Stomach smooth muscle (tissue), 2 donors: ENCODE measurements around the gene BMP6.

Source experiments
- H3K27ac ChIP-seq: one replicate; pipeline ENCODE4 v1.7.0; 2013; ENCODE audit warnings: mild to moderate bottlenecking, low read length, inconsistent platforms
- H3K27me3 ChIP-seq, 2 donors: one replicate each; pipeline ENCODE4 v1.7.0; 2013; ENCODE audit warnings: low read length in 2 of 2; ENCODE audit not compliant: insufficient read depth in 2 of 2, control insufficient read depth in 1 of 2
- H3K36me3 ChIP-seq, 2 donors: one replicate each; pipeline ENCODE4 v1.7.0; 2013; ENCODE audit warnings: low read length in 2 of 2; ENCODE audit not compliant: control insufficient read depth in 2 of 2, insufficient read depth in 2 of 2
- H3K4me1 ChIP-seq: one replicate; pipeline ENCODE4 v1.7.0; 2013; ENCODE audit warnings: low read length; ENCODE audit not compliant: control insufficient read depth, insufficient read depth
- H3K4me3 ChIP-seq, 2 donors: one replicate each; pipeline ENCODE4 v1.7.0; 2013; ENCODE audit warnings: low read length in 2 of 2
- H3K9ac ChIP-seq, 2 donors: one replicate each; pipeline ENCODE4 v1.7.0; 2013; ENCODE audit warnings: low read length in 2 of 2, mild to moderate bottlenecking in 1 of 2
- H3K9me3 ChIP-seq, 2 donors: one replicate each; pipeline ENCODE4 v1.7.0; 2013; ENCODE audit warnings: low read length in 2 of 2; ENCODE audit not compliant: control insufficient read depth in 2 of 2
- donor health status: healthy.
- donor health status: Pancreatic carcinoma.

Gene BMP6

DNA sequence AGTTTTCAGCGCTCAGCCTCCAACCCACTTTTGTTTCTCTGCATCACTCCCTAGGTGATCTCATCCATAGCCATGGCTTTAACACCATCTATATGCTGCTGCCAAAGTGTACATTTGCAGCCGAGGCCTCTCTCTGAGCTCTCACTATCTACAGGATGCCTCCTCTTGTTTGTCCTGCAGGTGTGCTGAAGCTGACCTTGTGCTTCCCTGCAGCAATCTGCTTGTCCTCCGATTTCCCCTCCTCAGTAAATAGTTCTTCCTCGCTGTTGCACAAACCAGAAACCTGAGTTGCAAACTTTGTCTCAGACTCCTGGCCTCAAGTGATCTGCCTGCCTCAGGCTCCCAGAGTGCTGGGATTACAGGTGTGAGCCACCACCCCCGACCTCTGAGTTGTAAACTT is 188.4 kb downstream of the BMP6 start:
- no peaks in the 10 kb centered on the region for H3K27me3 ChIP-seq
- no peak overlapping the region for H3K4me3 ChIP-seq
- no peak overlapping the region for H3K9ac ChIP-seq
- H3K4me1 ChIP-seq = peaks cover 14% of the 10 kb centered on the region
- no peaks in the 10 kb centered on the region for H3K9me3 ChIP-seq
- H3K27ac ChIP-seq = no peak overlapping the region
- no peaks in the 10 kb centered on the region for H3K36me3 ChIP-seq

DNA sequence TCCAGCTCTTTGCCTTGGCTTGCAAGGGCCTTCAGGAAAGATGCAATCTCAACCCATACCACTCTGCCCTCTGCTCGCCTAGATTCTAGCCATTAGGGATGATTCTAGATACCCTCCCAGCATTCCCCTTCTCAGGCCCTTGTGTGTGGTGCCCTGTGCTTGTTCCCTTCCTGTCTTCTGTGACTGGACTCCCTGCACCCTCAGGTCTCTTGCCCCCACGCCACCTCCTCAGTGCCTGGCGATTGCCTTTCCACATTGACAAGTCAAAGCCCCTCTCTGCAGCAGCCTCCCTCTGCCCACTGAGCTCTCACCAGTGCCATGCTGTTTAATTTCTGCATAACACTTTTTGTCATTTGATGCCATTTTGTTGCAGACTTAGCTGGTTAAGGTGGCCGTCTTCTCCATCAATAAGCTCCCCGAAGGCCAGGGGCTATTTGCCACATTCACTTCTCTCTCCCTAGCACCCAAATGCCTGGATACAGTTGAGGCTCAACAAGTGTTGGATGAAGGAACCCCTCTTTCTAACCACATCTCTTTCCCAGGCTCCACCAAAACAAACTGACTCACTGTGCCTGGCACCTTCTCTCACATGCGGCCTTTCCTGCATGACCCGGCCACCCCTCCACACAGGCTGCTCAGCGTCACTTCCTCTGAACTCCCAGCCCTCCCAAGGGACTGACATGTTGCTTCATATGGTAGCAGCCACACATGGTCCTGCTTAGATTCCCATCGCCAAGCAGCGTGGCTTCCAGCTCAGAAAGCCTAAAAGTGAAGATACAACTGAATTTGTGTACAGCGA is 189.3 kb downstream of the BMP6 start:
- Histone ChIP-seq H3K27me3 (peaks cover 0 to 5% of the 10 kb centered on the region in 2 donors), H3K27ac (no peak overlapping the region)

DNA sequence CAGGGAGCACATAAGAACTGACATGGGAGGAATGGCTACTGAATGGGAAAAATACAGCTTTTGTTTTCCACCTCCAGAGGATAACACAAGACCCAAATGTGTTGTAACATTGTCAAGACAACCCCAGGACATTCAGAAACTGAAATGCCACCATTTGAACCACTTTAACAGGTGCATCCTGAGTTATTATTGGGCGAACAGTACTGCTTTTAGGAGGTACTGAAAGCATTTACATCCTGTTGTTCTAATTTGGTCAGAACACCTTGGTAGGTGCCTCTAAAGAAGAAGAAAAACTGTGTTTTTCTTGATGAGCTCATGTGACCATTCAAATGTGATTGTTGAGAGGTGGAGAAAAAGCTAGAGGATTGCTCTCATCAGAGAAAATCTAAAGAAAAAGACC is 191.1 kb downstream of the BMP6 start:
- no peaks in the 10 kb centered on the region for H3K36me3 ChIP-seq
- H3K9me3 ChIP-seq = no peaks in the 10 kb centered on the region
- H3K4me1 ChIP-seq = peaks cover 2% of the 10 kb centered on the region
- no peak overlapping the region for H3K27ac ChIP-seq
- H3K9ac ChIP-seq = no peak overlapping the region
- peaks cover 0 to 5% of the 10 kb centered on the region in 2 donors for H3K27me3 ChIP-seq
- no peak overlapping the region for H3K4me3 ChIP-seq

More for the DNA sequence above, 189.3 kb downstream of the BMP6 start:
- peaks cover 9% of the 10 kb centered on the region for H3K4me1 ChIP-seq
- H3K9ac ChIP-seq = no peak overlapping the region
- H3K36me3 ChIP-seq = no peaks in the 10 kb centered on the region
- H3K4me3 ChIP-seq = no peak overlapping the region
- H3K9me3 ChIP-seq = no peaks in the 10 kb centered on the region

DNA sequence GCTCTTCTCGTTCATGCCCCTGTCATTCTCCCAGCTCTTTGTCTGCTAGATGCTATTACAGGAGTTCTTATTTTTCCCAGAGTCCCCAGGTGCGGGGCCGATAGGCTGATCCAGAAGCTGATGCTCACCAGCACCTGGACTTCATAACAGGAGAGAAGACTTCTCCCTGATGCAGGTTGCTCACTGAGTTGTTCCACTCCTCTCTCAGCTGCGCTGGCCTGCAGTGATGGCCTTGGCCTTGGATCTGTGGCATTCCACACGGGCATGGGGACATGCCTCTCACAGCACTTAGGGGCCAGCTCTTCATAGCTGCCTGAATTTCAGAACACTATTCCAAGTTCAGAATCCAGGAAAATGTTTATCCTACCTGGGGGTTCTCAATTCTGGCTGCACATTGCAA is 191.8 kb downstream of the BMP6 start:
- Histone ChIP-seq H3K27ac (no peak overlapping the region), H3K9ac (no peak overlapping the region), H3K36me3 (no peaks in the 10 kb centered on the region), H3K27me3 (peaks cover 0 to 5% of the 10 kb centered on the region in 2 donors), H3K4me1 (peaks cover 2% of the 10 kb centered on the region), H3K4me3 (no peak overlapping the region), H3K9me3 (no peaks in the 10 kb centered on the region)

DNA sequence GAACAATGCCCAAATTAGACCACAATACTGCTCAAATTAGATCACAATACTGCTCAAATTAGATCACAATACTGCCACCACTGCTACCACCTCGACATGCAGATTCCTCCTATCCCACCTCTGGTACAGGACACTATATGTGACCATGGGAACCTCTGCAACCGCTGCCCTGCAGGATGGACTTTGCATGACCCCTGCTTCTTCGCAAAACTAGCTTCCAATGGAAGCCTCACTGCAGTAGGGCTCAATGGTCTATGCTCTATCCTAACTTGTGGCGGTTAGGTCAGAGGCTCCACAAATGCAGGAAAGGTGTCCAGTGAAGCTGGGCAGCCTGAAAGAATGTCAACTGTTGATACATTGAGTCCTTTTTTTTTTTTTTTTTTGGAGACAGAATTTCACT is 192.5 kb downstream of the BMP6 start:
- H3K9me3 ChIP-seq = no peaks in the 10 kb centered on the region
- peaks cover 0 to 5% of the 10 kb centered on the region in 2 donors for H3K27me3 ChIP-seq
- peaks cover 2% of the 10 kb centered on the region for H3K4me1 ChIP-seq
- no peaks in the 10 kb centered on the region for H3K36me3 ChIP-seq
- no peak overlapping the region for H3K27ac ChIP-seq
- no peak overlapping the region for H3K9ac ChIP-seq
- no peak overlapping the region for H3K4me3 ChIP-seq

DNA sequence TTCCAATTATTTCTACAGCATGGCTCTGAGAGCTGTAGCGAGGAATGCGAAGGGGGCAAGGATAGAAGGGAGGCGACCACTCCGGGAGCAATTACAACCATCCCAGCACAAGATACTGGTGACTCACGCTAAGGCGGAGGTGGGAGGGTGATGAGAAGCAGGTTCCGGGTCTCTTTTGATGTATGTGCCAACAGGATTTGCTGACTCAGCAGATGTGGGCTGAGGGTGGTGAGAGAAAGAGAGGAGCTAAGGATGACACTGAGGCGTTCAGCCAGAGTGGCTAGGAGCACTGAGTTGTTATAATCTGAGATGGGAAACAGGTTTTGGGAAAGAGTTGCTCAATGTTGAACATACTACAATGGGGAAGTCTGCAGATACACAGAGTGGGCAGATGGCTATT is 194.0 kb downstream of the BMP6 start:
- peaks cover 2% of the 10 kb centered on the region for H3K4me1 ChIP-seq
- H3K27ac ChIP-seq = no peak overlapping the region
- H3K9me3 ChIP-seq = peaks cover 0 to 6% of the 10 kb centered on the region in 2 donors
- no peak overlapping the region for H3K9ac ChIP-seq
- no peaks in the 10 kb centered on the region for H3K36me3 ChIP-seq
- H3K27me3 ChIP-seq = peaks cover 0 to 5% of the 10 kb centered on the region in 2 donors
- H3K4me3 ChIP-seq = no peak overlapping the region

DNA sequence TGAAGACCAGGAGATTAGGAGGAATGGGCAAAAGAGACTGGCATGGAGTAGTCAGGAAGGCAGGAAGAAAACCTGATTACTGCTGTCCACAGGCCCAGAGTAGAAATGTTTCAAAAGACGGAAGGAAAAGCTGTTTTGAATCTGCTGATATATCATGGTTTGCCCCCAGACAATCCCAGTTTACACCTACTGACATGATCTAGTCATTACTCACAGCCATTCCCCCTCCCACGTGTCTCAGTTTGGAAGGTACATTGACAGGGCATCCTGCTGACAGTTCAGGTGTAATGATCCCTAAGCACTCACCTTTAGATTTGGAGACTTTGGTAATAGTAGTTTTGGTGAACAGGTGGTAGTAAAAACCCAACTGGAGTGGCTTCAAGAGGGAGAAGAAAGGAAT is 194.5 kb downstream of the BMP6 start:
- peaks cover 0 to 7% of the 10 kb centered on the region in 2 donors for H3K9me3 ChIP-seq
- peaks cover 0 to 5% of the 10 kb centered on the region in 2 donors for H3K27me3 ChIP-seq
- H3K9ac ChIP-seq = no peak overlapping the region
- H3K4me1 ChIP-seq = peaks cover under 1% of the 10 kb centered on the region
- no peaks in the 10 kb centered on the region for H3K36me3 ChIP-seq
- H3K4me3 ChIP-seq = no peak overlapping the region
- H3K27ac ChIP-seq = no peak overlapping the region

DNA sequence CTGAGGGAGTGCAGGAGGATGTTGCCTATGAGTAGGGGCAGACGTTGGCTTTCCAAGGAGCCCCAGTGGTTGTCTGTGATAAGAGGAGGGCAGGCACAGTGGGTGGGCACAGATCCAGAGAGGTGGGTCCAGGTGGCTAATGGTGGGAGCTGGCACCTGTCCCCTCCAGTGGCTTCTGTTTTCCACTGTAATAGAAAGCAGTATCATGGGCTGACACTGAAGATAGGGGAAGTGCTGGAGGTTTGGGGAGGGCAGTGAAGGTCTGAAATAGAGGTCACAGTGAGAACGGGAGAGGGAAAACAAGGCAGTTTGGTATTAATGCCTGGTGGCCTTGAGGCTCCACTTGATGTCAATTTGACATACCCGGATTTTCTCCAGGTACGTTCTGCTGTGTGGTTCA is 195.1 kb downstream of the BMP6 start:
- Histone ChIP-seq H3K27ac (no peak overlapping the region), H3K4me1 (no peaks in the 10 kb centered on the region), H3K9me3 (peaks cover under 1 to 7% of the 10 kb centered on the region in 2 donors), H3K36me3 (no peaks in the 10 kb centered on the region), H3K9ac (no peak overlapping the region), H3K27me3 (peaks cover 0 to 5% of the 10 kb centered on the region in 2 donors), H3K4me3 (no peak overlapping the region)

DNA sequence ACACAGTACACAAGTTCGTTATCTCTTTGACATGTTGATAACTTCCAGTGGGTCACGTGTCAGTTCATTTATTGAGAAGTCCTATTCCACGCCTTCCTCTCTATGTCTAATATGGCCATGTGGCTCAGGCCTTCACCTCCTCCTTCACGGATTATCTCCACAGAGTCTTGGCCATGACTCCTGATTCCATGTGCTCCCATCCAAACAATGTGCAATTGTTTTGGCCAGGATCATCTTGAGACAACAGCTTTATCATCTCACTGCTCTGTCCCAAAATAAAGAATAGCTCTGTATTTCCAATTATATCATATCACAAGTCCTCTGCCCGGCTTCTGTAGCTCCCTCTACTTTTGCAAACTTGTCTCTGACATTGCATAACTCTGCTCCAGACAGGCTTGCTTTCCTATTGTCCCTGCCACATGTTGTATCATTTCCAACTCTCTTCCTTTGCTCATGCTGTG is 195.8 kb downstream of the BMP6 start:
- Histone ChIP-seq H3K9me3 (peaks cover 4 to 7% of the 10 kb centered on the region in 2 donors), H3K36me3 (no peaks in the 10 kb centered on the region), H3K4me3 (no peak overlapping the region), H3K27me3 (peaks cover 0 to 5% of the 10 kb centered on the region in 2 donors), H3K4me1 (no peaks in the 10 kb centered on the region), H3K9ac (no peak overlapping the region), H3K27ac (no peak overlapping the region)

DNA sequence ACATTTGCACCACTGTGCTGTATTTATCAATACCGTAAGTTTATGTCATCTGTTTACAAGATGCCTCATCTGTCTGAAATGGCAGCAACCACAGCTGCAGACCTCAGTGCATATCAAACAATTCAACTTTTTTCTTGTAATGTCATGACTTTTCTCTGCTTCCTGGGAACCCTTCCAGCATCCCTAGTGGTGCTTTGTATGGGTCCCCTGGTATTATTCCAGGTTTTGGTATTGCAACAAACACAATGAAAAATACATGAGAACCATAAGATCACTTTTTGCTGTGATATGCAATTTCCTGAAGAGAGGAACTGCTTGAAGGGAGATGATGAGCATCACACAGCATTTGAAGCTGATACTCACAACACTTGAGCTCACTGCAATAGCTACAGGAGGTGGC is 196.7 kb downstream of the BMP6 start:
- H3K9me3 ChIP-seq = peaks cover 4 to 7% of the 10 kb centered on the region in 2 donors
- no peaks in the 10 kb centered on the region for H3K36me3 ChIP-seq
- H3K27ac ChIP-seq = no peak overlapping the region
- H3K27me3 ChIP-seq = peaks cover 0 to 5% of the 10 kb centered on the region in 2 donors
- no peak overlapping the region for H3K4me3 ChIP-seq
- H3K9ac ChIP-seq = no peak overlapping the region
- H3K4me1 ChIP-seq = no peaks in the 10 kb centered on the region

DNA sequence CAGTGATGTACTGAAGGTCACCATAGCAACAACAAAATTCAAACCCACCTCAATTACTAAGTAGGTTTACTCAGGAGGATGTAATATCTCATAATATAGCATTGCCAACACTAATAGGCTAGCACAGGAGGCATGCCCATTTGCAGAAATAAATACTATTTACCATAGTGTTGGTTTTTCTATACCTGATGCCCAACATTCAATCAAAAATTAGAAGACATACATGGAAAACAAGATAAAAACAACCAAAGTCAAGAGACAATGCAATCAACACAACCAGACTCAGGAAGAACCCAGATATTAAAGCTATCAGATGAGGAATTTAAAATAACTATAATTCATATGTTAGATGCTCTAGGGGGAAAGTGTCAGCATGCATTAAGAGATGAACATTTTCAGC is 199.0 kb downstream of the BMP6 start:
- Histone ChIP-seq H3K9ac (no peak overlapping the region), H3K27me3 (peaks cover 0 to 1% of the 10 kb centered on the region in 2 donors), H3K4me3 (no peak overlapping the region), H3K4me1 (no peaks in the 10 kb centered on the region), H3K36me3 (no peaks in the 10 kb centered on the region), H3K27ac (no peak overlapping the region), H3K9me3 (peaks cover 4 to 7% of the 10 kb centered on the region in 2 donors)
